ENCODE results near the gene SYCE3.
"Not testable (repeated sequence)": the region's sequence is repeated elsewhere in the genome, so short reads cannot be mapped to it uniquely, and the experiment has no call there.

The SYCE3 gene

GRCh38 chr22:50548921-50549790 lies 13.6 kb downstream of the SYCE3 start:
- DNase-seq (ENCODE audit: low spot score): no peak

GRCh38 chr22:50548040-50548920 lies 14.4 kb downstream of the SYCE3 start:
- peak; percentile 39 for DNase-seq (ENCODE audit: low spot score)

GRCh38 chr22:50547263-50547985 lies 15.3 kb downstream of the SYCE3 start:
- DNase-seq (ENCODE audit: low spot score): peak; percentile 39

- DNase-seq (ENCODE audit: low spot score): peak; percentile 35
Measured at GRCh38 chr22:50546326-50547262, 16.1 kb downstream of the SYCE3 start.

- DNase-seq (ENCODE audit: low spot score): no peak
Measured at GRCh38 chr22:50545522-50546325, 17.0 kb downstream of the SYCE3 start, which contains the start of gene KLHDC7B. TSS of gene KLHDC7B (plus strand) at chr22:50545899. CDS start at chr22:50546244, 345 bp downstream.

GRCh38 chr22:50544746-50545253 lies 17.9 kb downstream of the SYCE3 start:
- DNase-seq (ENCODE audit: low spot score): no peak

- peak; percentile 98 for DNase-seq (ENCODE audit: low spot score)
Measured at GRCh38 chr22:50544078-50544745, 18.5 kb downstream of the SYCE3 start.

GRCh38 chr22:50542416-50542927 lies 20.2 kb downstream of the SYCE3 start:
- DNase-seq (ENCODE audit: low spot score): no peak

- DNase-seq (ENCODE audit: low spot score): not testable (repeated sequence)
Measured at GRCh38 chr22:50541667-50542026, 21.1 kb downstream of the SYCE3 start.

GRCh38 chr22:50540381-50540780 lies 22.3 kb downstream of the SYCE3 start:
- no peak for DNase-seq (ENCODE audit: low spot score)

- no peak for DNase-seq (ENCODE audit: low spot score)
Measured at GRCh38 chr22:50537765-50538164, 25.0 kb downstream of the SYCE3 start.

- DNase-seq (ENCODE audit: low spot score): no peak
Measured at GRCh38 chr22:50536226-50536625, 26.5 kb downstream of the SYCE3 start.

- no peak for DNase-seq (ENCODE audit: low spot score)
Measured at GRCh38 chr22:50535113-50535512, 27.6 kb downstream of the SYCE3 start.

- not testable (repeated sequence) for DNase-seq (ENCODE audit: low spot score)
Measured at GRCh38 chr22:50533856-50534711, 28.6 kb downstream of the SYCE3 start.

GRCh38 chr22:50532824-50533796 lies 29.6 kb downstream of the SYCE3 start:
- no peak for DNase-seq (ENCODE audit: low spot score)

- peak; percentile 69 for DNase-seq (ENCODE audit: low spot score)
Measured at GRCh38 chr22:50531962-50532674, 30.6 kb downstream of the SYCE3 start.

All from iPS-NIHi11 (cell line).